Measurements from ENCODE around the gene BATF3. TPM values are rescaled to one million over a fixed set of nuclear protein-coding genes. Genes with fewer than 3 reads are reported as not detected.

The BATF3 gene
- polyA plus RNA-seq, 1 of the 3 experiments (the other 2 are of a cell fraction): 0.76 TPM

- TF ChIP-seq, protein P1, sequence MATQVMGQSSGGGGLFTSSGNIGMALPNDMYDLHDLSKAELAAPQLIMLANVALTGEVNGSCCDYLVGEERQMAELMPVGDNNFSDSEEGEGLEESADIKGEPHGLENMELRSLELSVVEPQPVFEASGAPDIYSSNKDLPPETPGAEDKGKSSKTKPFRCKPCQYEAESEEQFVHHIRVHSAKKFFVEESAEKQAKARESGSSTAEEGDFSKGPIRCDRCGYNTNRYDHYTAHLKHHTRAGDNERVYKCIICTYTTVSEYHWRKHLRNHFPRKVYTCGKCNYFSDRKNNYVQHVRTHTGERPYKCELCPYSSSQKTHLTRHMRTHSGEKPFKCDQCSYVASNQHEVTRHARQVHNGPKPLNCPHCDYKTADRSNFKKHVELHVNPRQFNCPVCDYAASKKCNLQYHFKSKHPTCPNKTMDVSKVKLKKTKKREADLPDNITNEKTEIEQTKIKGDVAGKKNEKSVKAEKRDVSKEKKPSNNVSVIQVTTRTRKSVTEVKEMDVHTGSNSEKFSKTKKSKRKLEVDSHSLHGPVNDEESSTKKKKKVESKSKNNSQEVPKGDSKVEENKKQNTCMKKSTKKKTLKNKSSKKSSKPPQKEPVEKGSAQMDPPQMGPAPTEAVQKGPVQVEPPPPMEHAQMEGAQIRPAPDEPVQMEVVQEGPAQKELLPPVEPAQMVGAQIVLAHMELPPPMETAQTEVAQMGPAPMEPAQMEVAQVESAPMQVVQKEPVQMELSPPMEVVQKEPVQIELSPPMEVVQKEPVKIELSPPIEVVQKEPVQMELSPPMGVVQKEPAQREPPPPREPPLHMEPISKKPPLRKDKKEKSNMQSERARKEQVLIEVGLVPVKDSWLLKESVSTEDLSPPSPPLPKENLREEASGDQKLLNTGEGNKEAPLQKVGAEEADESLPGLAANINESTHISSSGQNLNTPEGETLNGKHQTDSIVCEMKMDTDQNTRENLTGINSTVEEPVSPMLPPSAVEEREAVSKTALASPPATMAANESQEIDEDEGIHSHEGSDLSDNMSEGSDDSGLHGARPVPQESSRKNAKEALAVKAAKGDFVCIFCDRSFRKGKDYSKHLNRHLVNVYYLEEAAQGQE (IDR thresholded peaks at IDR 0.05; ENCODE audit: low read depth, low read length): no peak
- TF ChIP-seq GATA2 (CRISPR knock-in tag; IDR thresholded peaks at IDR 0.05): no peak
- TF ChIP-seq MEF2A (IDR thresholded peaks at IDR 0.05; ENCODE audit: borderline replicate concordance, low read depth): no peak
- TF ChIP-seq, protein P2, sequence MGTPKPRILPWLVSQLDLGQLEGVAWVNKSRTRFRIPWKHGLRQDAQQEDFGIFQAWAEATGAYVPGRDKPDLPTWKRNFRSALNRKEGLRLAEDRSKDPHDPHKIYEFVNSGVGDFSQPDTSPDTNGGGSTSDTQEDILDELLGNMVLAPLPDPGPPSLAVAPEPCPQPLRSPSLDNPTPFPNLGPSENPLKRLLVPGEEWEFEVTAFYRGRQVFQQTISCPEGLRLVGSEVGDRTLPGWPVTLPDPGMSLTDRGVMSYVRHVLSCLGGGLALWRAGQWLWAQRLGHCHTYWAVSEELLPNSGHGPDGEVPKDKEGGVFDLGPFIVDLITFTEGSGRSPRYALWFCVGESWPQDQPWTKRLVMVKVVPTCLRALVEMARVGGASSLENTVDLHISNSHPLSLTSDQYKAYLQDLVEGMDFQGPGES (IDR thresholded peaks at IDR 0.05; ENCODE audit: low read depth, low read length): no peak
- TF ChIP-seq JUND (IDR thresholded peaks at IDR 0.05): no peak
Measured at GRCh38 chr1:212677136-212677535, 22.5 kb downstream of the BATF3 start (continued).

- ChIA-PET CTCF (no interaction called here), POLR2A (no interaction called here)
- Histone ChIP-seq H3K9me3 (no peaks in the 10 kb centered on the region), H3K27ac (ENCODE audit: low read depth in 2 of 2, low read length in 1 of 2) (no peak overlapping the region), H3K36me3 (replicated peaks in 1 of 2; ENCODE audit: control insufficient read depth in 1 of 2, insufficient read depth in 2 of 2, low read length in 1 of 2) (no peaks in the 10 kb centered on the region), H3K4me2 (no peak overlapping the region), H3K9me2 (no peaks in the 10 kb centered on the region), H3K27me3 (ENCODE audit: insufficient read depth) (peaks cover 2% of the 10 kb centered on the region; the same call in 1 of the 2 replicates), H3K4me1 (ENCODE audit: control insufficient read depth in 1 of 2, insufficient read depth in 2 of 2, low read depth in 1 of 2, low read length in 1 of 2) (peaks cover 9 to 11% of the 10 kb centered on the region in 2 experiments; a peak in 3 of 4 replicates), H3K4me3 (ENCODE audit: low read depth in 2 of 2, low read length in 1 of 2) (no peak overlapping the region), H3F3A (replicated peaks; ENCODE audit: insufficient read depth) (no peaks in the 10 kb centered on the region), H4K20me1 (ENCODE audit: insufficient read depth) (no peaks in the 10 kb centered on the region), H2AFZ (ENCODE audit: low read depth) (no peak overlapping the region), H3K79me2 (ENCODE audit: insufficient read depth) (no peaks in the 10 kb centered on the region), H3K9ac (no peak overlapping the region)
- 89% methylated on average over 3 of the region's 3 CpGs for WGBS (ENCODE audit: low lambda C conversion rate)
- TF ChIP-seq, protein P3, sequence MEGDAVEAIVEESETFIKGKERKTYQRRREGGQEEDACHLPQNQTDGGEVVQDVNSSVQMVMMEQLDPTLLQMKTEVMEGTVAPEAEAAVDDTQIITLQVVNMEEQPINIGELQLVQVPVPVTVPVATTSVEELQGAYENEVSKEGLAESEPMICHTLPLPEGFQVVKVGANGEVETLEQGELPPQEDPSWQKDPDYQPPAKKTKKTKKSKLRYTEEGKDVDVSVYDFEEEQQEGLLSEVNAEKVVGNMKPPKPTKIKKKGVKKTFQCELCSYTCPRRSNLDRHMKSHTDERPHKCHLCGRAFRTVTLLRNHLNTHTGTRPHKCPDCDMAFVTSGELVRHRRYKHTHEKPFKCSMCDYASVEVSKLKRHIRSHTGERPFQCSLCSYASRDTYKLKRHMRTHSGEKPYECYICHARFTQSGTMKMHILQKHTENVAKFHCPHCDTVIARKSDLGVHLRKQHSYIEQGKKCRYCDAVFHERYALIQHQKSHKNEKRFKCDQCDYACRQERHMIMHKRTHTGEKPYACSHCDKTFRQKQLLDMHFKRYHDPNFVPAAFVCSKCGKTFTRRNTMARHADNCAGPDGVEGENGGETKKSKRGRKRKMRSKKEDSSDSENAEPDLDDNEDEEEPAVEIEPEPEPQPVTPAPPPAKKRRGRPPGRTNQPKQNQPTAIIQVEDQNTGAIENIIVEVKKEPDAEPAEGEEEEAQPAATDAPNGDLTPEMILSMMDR (IDR thresholded peaks at IDR 0.05): no peak
- no peak for DNase-seq
Measured at GRCh38 chr1:212675675-212676074, 24.0 kb downstream of the BATF3 start.

DNA sequence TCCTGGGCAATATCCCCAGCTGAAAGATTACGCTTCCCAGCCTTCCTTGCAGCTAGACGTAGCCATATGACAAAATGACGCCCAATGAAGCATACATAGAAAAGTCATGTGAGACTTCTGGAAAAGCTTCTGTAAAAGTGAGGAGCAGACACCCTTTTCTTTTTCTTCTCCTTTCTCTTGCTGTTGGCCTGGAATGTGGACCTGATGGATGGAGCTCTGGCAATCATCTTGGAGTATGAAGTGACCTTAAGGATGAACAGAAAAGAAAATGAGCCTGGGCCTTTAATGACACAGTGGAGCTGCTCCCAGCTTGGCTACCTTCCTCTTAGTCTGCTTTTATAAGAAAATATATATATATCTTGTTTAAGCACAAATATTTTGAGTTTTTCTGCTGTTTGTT lies 24.8 kb downstream of the BATF3 start:
- Histone ChIP-seq H3K27me3 (ENCODE audit: insufficient read depth) (no peaks in the 10 kb centered on the region; the same call in 1 of the 2 replicates), H3K27ac (ENCODE audit: low read depth in 2 of 2, low read length in 1 of 2) (no peak overlapping the region), H3K4me3 (ENCODE audit: low read depth in 2 of 2, low read length in 1 of 2) (no peak overlapping the region), H3K9me2 (no peaks in the 10 kb centered on the region), H3K9ac (no peak overlapping the region), H3K36me3 (replicated peaks in 1 of 2; ENCODE audit: control insufficient read depth in 1 of 2, insufficient read depth in 2 of 2, low read length in 1 of 2) (no peaks in the 10 kb centered on the region), H3K79me2 (ENCODE audit: insufficient read depth) (no peaks in the 10 kb centered on the region), H3K4me2 (no peak overlapping the region), H4K20me1 (ENCODE audit: insufficient read depth) (no peaks in the 10 kb centered on the region), H3K9me3 (no peaks in the 10 kb centered on the region), H3F3A (replicated peaks; ENCODE audit: insufficient read depth) (no peaks in the 10 kb centered on the region), H2AFZ (ENCODE audit: low read depth) (no peak overlapping the region), H3K4me1 (ENCODE audit: control insufficient read depth in 1 of 2, insufficient read depth in 2 of 2, low read depth in 1 of 2, low read length in 1 of 2) (peaks cover 9 to 14% of the 10 kb centered on the region in 2 experiments; a peak in 3 of 4 replicates)
- whole genome bisulfite sequencing (ENCODE audit: low lambda C conversion rate): 87% methylated on average over 3 of the region's 3 CpGs
- CTCF ChIA-PET: interaction anchor here (0.8 to 1.2 kb wide), 2 partner anchors 66 to 198 kb away, joined by 3 to 4 read pairs; no protein-coding TSS in a partner anchor
- DNase-seq: no peak
- POLR2A ChIA-PET: no interaction called here
- TF ChIP-seq EZH2phosphoT487 (IDR thresholded peaks at IDR 0.05; ENCODE audit: borderline replicate concordance, low read depth) (no peak), FOXJ3 (CRISPR knock-in tag; IDR thresholded peaks at IDR 0.05) (no peak), YY1 (IDR thresholded peaks at IDR 0.05; ENCODE audit: low read depth) (no peak), USF1 (IDR thresholded peaks at IDR 0.05; ENCODE audit: borderline replicate concordance, low read depth) (no peak)
- TF ChIP-seq, protein P3 (IDR thresholded peaks at IDR 0.05): no peak
- TF ChIP-seq, protein P1 (IDR thresholded peaks at IDR 0.05; ENCODE audit: low read depth, low read length): no peak
